Measurements from ENCODE around the gene SERP2.

The SERP2 gene

GRCh38 chr13:44435919-44436510, 62.4 kb downstream of the SERP2 start:
- DNase-seq (ENCODE audit: low read depth), result no peak

DNA sequence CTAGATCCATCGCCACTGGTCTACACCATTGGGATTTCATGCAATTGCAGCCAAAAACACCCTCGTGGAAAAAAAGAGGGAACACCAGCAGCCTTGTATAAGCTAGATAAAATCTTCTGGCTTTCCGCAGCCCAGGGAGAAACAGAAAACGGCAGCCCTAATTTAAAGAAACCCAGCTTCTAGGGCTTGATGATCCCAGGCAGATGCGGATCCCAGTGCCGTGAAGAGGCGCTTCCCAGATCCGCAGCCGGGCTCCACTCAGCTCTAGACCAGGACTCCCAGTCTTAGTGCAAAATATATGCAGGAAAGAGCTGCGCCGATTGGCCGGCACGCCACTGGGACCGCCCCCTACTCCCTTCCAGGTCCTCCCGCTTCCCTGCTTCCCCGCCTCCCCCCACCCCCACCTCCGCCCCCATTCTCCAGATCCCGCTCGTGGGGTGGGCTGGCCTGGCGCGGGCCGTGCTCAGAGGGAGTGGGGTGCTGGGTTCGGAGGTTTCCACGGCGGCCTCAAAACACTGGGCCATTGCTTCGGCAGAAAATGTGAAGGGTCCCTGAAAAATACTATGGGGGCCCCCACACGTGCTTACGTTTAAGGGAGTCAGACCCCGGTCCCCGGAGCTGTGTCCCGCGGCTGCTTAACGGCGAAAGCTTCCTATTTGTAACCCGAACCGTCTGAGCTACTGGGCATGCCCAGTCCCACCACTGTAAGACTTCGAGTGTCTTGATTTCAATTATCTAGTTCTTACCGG, 63.1 kb downstream of the SERP2 start:
- DNase-seq (ENCODE audit: low read depth), result peak; percentile 19

DNA sequence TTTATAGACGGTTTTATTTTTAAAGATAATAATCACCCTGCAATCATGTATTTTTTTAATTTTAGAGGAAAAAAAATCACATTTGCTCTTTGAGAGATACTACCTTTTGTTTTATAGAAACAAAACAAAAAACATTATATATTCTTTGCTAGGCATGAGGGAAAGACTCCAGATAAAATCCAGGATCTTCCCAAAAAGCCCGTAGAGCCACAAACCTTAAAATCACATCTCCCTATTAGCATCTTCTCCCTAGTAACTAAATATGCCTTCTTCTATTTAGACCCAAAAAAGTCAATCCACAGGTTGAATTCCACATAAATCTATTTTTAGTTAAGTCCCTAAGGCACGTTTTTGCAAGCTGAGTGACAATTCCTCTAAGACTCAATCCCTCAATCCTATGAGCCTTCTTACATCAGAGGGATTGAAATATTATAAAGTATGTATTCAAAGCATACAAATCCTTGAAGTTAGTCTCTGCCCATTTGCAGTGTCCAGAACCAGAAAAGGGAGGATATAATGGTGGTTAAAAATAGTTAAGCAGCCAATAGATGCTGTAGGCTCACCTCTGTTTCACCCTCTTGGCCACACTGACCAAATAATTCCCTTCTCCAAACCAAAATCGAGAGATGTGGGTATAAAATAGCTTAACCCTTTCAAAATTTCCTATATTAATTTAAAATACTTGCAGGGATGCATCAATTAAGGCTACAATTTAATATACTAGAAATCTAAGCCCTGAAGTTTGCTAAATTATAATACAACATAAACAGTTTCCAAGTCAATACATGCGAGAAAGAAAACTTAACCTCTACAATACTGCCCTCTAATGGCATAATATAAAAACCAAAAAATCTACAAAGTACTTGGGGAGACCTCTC, 64.0 kb downstream of the SERP2 start:
- no peak for DNase-seq (ENCODE audit: low read depth)

DNA sequence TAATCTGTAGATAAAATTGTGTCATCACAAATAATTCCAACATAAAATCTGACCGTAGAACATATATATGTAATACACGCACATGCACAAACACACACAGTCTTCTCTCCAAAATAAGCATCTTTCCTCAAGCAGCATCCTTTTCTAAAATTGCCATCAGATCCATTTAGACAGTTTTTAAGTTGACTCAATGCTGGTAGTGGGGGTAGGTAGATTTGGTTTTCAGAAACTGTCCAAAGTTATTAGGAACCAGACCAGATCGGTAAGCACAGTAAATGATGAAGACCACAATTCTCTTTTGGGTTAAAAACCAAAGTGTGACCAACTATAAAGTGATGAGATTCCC, 64.6 kb downstream of the SERP2 start:
- DNase-seq (ENCODE audit: low read depth), result no peak

- no peak for DNase-seq (ENCODE audit: low read depth)
These were observed 65.9 kb downstream of the SERP2 start for GRCh38 chr13:44439452-44440024.

GRCh38 chr13:44440046-44440608, 66.5 kb downstream of the SERP2 start:
- no peak for DNase-seq (ENCODE audit: low read depth)

Measured in activated T-cell treated with anti-CD3 and anti-CD28 coated beads for 1 hour (primary cell).